ENCODE results near the gene LRRC8C.

DNA sequence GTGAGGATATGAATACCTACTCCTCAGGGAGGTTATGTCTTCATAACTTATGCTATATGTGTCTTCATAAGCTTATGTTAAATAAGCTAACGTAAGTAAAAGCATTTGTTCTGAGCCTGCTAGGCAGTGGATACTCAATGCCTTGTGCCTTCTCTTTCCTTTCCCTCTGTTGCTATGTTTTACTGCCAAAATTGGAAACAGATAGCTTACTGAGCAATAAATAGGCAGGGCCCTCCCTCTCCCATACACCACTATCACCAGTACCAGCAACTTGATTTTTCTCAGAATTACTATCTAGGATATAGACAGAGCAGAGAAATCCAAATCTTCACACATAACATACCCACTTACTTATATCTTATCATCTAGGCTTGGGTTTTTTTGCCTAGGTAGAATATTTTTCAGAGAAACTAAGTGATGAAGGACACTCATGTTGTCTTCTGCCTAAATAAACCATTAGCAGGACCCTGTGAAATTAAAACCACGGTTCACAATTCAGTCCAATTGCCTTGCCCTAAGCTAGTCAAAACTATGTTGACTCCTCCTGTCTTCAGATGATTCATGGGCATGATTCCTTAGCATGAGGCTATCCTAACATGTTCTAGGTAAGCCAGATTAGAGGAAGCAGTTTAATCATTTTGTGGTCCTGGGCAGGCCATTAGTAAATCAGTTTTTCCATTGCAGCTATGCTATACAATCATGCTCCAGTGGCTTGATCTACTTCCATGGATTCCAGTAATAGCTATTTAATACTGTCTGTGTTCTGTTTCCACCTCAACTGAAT lies 15.9 kb upstream of the LRRC8C start:
- TF ChIP-seq, protein P1, sequence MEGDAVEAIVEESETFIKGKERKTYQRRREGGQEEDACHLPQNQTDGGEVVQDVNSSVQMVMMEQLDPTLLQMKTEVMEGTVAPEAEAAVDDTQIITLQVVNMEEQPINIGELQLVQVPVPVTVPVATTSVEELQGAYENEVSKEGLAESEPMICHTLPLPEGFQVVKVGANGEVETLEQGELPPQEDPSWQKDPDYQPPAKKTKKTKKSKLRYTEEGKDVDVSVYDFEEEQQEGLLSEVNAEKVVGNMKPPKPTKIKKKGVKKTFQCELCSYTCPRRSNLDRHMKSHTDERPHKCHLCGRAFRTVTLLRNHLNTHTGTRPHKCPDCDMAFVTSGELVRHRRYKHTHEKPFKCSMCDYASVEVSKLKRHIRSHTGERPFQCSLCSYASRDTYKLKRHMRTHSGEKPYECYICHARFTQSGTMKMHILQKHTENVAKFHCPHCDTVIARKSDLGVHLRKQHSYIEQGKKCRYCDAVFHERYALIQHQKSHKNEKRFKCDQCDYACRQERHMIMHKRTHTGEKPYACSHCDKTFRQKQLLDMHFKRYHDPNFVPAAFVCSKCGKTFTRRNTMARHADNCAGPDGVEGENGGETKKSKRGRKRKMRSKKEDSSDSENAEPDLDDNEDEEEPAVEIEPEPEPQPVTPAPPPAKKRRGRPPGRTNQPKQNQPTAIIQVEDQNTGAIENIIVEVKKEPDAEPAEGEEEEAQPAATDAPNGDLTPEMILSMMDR (IDR thresholded peaks at IDR 0.05 in 2 of 3, conservative IDR thresholded peaks at IDR 0.05 in 1 of 3; ENCODE audit: control insufficient read depth in 2 of 3, extremely low read depth in 1 of 3, insufficient read depth in 1 of 3, low read depth in 3 of 3, low read length in 3 of 3), result no peak
- TF ChIP-seq ZNF274 (IDR thresholded peaks at IDR 0.05; ENCODE audit: insufficient read depth, insufficient read length) (no peak), CEBPB (IDR thresholded peaks at IDR 0.05; ENCODE audit: borderline replicate concordance in 1 of 2, low read depth in 2 of 2, low read length in 2 of 2) (no peak), MYC (IDR thresholded peaks at IDR 0.05; ENCODE audit: insufficient read depth, insufficient read length, insufficient replicate concordance, low read length, severe bottlenecking) (no peak), EGR1 (IDR thresholded peaks at IDR 0.05; ENCODE audit: borderline replicate concordance in 1 of 2, low read depth in 2 of 2, low read length in 2 of 2) (no peak), POLR2A (IDR thresholded peaks at IDR 0.05; ENCODE audit: low read depth, low read length) (no peak), EZH2 (IDR thresholded peaks at IDR 0.05; ENCODE audit: borderline replicate concordance, control insufficient read depth, low read depth, low read length) (no peak), TCF7 (IDR thresholded peaks at IDR 0.05; ENCODE audit: borderline replicate concordance) (no peak), TAF1 (IDR thresholded peaks at IDR 0.05; ENCODE audit: borderline replicate concordance, low read depth, low read length) (no peak), CHD2 (IDR thresholded peaks at IDR 0.05; ENCODE audit: borderline replicate concordance, low read depth, low read length) (no peak), RAD21 (IDR thresholded peaks at IDR 0.05; ENCODE audit: insufficient read depth, low read depth, low read length) (no peak), BMI1 (IDR thresholded peaks at IDR 0.05; ENCODE audit: borderline replicate concordance) (no peak), SIN3A (IDR thresholded peaks at IDR 0.05; ENCODE audit: low read depth, low read length) (no peak)
- TF ChIP-seq, protein P2, sequence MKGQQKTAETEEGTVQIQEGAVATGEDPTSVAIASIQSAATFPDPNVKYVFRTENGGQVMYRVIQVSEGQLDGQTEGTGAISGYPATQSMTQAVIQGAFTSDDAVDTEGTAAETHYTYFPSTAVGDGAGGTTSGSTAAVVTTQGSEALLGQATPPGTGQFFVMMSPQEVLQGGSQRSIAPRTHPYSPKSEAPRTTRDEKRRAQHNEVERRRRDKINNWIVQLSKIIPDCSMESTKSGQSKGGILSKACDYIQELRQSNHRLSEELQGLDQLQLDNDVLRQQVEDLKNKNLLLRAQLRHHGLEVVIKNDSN (IDR thresholded peaks at IDR 0.05; ENCODE audit: borderline replicate concordance, extremely low read length, insufficient read depth, low read depth, low read length), result no peak
